ENCODE measurements around the gene CAPG.
A peak's percentile ranks its signal among the peaks of the same experiment; 100 is the strongest.

The CAPG gene

DNA sequence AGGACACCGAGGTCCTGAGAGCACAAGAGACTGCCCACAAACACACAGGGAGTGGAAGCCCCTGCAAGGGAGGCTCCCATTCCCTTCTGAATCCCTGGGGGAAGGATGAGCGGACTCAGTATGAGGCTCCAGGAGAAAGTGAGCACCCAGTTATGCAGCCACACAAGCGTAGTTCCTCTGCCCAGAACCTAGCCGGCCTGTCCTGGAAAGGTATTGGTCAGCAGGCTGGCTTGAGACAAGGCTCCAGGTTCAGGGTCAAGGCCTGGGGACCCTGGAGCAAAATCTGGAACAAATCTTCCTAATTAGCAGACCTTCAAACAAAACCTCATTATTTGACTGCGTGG is 1.2 kb upstream of the CAPG start:
- no peak overlapping the region for H3K4me3 ChIP-seq
- no peak for DNase-seq (ENCODE audit: low spot score)
- TF ChIP-seq, protein P1, sequence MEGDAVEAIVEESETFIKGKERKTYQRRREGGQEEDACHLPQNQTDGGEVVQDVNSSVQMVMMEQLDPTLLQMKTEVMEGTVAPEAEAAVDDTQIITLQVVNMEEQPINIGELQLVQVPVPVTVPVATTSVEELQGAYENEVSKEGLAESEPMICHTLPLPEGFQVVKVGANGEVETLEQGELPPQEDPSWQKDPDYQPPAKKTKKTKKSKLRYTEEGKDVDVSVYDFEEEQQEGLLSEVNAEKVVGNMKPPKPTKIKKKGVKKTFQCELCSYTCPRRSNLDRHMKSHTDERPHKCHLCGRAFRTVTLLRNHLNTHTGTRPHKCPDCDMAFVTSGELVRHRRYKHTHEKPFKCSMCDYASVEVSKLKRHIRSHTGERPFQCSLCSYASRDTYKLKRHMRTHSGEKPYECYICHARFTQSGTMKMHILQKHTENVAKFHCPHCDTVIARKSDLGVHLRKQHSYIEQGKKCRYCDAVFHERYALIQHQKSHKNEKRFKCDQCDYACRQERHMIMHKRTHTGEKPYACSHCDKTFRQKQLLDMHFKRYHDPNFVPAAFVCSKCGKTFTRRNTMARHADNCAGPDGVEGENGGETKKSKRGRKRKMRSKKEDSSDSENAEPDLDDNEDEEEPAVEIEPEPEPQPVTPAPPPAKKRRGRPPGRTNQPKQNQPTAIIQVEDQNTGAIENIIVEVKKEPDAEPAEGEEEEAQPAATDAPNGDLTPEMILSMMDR (IDR thresholded peaks at IDR 0.05): no peak
- no peak overlapping the region for H3K27ac ChIP-seq

DNA sequence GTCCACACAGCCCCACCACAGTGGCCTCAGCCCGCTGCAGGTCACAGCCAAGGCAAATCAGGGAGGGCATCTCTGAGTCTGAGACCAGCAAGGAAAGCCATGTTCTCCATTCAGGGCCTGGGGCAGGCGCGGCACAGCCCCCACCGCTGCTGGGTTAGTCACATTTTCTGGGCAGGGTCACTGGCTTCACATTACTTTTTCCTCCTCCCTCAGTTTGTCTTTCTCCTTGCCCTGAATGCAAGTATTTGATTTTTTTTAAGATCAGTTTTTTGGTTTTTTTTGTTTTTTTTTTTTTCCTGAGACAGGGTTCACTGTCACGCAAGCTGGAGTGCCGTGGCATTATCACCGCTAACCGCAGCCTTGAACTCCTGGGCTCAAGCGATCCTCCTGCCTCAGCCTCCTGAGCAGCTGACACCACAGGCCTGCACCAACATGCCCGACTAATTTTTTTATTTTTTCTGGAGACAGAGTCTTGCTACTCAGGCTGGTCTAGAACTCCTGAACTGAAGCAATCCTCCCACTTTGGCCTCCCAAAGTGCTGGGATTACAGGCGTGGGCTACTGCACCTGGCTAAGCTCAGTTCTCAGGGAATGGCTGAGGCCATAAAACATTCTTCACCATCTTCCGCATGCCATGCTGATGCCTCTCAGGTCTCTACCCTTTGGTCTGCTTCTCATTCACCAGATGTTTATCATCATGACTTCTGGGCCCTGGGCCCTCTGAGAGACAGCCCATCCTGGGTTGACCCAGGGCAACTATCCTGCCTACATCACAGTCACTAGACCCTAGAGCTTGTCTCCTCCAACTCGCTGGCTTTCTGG is 628 bp upstream of the CAPG start:
- Histone ChIP-seq H3K27ac (peak overlapping the region; percentile 45 to 75), H3K4me3 (peak overlapping the region; percentile 51)

DNA sequence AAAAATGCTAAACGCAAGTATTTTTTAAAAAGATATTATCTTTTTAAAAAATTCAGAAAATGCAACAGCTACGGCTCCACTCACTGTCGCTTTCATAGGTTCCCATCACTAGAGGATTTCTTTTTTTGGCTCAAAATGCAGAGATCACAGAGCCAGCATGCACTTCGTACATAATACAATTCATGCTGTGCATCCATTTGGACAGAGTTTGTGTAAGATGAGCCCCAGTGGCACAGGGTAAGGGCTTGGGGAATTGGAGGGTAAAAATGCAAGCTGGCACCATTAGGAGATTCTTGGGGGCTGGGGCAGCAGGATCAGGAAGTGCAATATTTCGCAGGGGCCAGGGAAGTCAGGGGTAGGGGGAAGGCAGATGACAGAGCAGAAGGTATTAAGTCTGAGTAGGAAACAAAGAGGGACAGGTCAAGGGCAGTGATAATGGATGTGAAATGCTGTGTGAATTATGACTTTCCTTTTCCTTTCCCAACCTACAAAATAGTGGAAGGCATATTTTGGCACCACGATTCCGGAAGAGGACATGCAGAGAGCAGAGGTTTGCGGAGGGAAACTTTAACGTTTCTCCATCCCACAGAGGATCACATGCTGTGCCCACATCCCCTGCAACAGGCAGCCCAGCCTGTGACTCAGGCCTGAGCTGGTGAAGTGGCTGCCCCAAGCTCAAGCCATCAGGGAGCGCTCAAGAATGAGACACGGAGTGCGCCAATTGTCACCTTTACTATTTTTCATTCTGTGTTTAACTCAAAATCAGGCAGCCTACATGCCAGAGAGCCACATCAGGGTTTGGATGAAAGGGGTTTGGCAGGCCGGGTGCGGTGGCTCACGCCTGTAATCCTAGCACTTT is 4.7 kb downstream of the CAPG start:
- TF ChIP-seq, protein P1 (IDR thresholded peaks at IDR 0.05): no peak
- Histone ChIP-seq H3K27ac (peak overlapping the region; percentile 19 to 58), H3K4me3 (no peak overlapping the region)
- DNase-seq (ENCODE audit: low spot score): no peak

More for the DNA sequence above, 628 bp upstream of the CAPG start:
- TF ChIP-seq, protein P1 (IDR thresholded peaks at IDR 0.05): no peak
- no peak for DNase-seq (ENCODE audit: low spot score)

DNA sequence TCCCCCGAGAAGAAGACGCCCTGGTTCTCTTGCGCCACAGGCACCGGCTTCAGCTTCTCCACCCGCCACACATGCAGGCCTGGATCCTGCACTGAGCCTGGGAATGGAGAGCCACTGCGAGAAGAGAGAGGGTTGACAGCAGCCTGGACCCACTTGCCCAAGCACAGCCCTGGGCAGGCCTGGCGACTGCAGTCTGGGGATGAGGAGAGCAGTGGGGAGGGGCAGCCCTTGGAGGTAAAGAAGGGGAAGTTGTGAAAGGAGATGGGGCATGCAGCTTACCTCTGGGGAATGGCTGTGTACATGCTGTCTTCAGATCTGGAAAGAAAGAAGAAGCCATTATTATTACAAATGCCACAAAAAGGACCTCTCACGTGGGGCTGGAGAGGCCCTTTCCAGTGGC is 8.3 kb downstream of the CAPG start:
- TF ChIP-seq, protein P1 (IDR thresholded peaks at IDR 0.05): no peak
- H3K27ac ChIP-seq: no peak overlapping the region
- no peak overlapping the region for H3K4me3 ChIP-seq
- no peak for DNase-seq (ENCODE audit: low spot score)

DNA sequence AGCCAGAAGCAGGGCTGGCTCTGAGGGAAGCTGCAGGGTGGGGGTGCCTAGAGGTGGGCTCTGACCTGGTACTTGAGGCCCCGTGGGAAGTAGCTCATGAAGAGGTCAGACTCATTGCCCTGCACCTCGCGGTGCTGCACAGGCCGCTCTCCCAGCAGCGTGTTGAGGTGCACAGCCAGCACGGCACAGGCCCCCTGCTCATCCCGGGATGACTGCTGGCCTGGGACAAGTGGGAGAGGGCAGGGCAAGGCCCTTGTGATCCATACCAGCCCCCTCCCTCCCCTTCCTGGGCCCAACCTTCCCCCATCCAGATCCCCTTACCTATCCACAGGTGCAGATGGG is 8.7 kb downstream of the CAPG start:
- no peak overlapping the region for H3K4me3 ChIP-seq
- no peak for DNase-seq (ENCODE audit: low spot score)
- no peak overlapping the region for H3K27ac ChIP-seq
- TF ChIP-seq, protein P1 (IDR thresholded peaks at IDR 0.05): no peak

DNA sequence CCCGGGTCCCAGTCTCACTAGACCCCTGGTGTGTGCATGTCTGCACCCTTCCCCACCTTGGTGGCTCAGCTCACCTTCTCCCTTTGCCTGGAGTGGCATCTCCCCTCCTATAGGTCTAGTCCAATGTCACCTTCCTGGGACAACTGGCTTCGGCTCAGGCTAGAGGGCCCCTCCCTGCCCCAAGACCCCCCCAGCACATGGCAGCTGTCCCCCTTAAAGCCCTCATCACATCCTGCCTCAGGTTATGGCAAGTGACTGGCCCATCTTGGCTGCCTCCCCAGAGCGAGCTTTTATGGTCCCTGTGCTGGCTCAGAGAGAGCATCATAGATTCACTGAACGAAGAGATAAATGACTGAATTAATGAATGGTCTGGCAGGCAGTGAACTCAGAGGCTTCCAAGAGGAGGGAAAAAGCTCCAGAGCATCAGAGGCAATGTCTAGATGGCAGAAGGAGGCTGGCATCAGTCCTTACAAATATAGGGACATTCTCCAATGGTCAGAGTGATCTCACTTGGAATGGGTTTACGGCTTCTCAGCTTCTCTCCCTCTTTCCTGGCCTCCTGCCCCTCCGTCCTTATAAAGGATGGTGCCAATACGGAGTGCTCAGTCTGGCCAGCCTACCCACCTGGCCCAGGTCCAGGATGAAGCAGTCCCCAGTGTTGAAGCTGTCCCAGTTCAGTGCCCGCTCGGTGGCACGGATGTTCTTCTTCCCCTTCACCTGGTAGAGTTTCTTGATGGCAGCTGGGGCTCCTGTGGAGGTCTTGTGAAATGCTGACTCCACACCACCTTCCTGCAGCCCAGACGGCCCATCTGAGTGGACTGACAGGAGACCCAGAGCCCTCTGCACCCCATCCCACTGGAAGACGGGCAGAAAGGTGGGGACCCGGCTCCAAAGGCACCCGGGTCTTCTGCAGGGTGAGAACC is 9.4 kb downstream of the CAPG start:
- no peak for DNase-seq (ENCODE audit: low spot score)
- Histone ChIP-seq H3K27ac (no peak overlapping the region), H3K4me3 (no peak overlapping the region)
- TF ChIP-seq, protein P1 (IDR thresholded peaks at IDR 0.05): no peak
